Forelimb muscle (tissue), 1 donor: Measurements from ENCODE around the gene EIF4A3. TPM values are rescaled to one million over a fixed set of nuclear protein-coding genes. Genes with fewer than 3 reads are reported as not detected.

Experiments
- polyA plus RNA-seq: library from polyadenylated mRNA; unstranded; fragments of 120-200 nt; gene quantifications from one replicate; pipeline ENCODE4 v1.2.1, GENCODE V29; 2013; ENCODE audit not compliant: insufficient read length

Gene EIF4A3
- polyA plus RNA-seq, 1 donor, result 63.5 TPM

Other genes with a start within 250 kb of the EIF4A3 start
- 26.2 TPM for gene TBC1D16, start 111.3 kb downstream of the EIF4A3 start, polyA plus RNA-seq
- gene CCDC40, start 110.5 kb downstream of the EIF4A3 start, polyA plus RNA-seq, result 5.5 TPM
- gene GAA, start 45.5 kb downstream of the EIF4A3 start, polyA plus RNA-seq, result 33.8 TPM
- 0.92 TPM for gene CARD14, start 22.9 kb upstream of the EIF4A3 start, polyA plus RNA-seq
- gene SGSH, start 73.2 kb upstream of the EIF4A3 start, polyA plus RNA-seq, result 19.7 TPM
- gene SLC26A11, start 73.3 kb upstream of the EIF4A3 start, polyA plus RNA-seq, result 8.1 TPM
- gene RNF213, start 113.7 kb upstream of the EIF4A3 start, polyA plus RNA-seq, result 31.0 TPM